ENCODE results near the gene PEX14. TPM values are rescaled to one million over a fixed set of nuclear protein-coding genes. Genes with fewer than 3 reads are reported as not detected.

Gene PEX14
- total RNA-seq, 4 donors from 2014 or later: 2.0 to 21.9 (median 5.3) TPM

DNA sequence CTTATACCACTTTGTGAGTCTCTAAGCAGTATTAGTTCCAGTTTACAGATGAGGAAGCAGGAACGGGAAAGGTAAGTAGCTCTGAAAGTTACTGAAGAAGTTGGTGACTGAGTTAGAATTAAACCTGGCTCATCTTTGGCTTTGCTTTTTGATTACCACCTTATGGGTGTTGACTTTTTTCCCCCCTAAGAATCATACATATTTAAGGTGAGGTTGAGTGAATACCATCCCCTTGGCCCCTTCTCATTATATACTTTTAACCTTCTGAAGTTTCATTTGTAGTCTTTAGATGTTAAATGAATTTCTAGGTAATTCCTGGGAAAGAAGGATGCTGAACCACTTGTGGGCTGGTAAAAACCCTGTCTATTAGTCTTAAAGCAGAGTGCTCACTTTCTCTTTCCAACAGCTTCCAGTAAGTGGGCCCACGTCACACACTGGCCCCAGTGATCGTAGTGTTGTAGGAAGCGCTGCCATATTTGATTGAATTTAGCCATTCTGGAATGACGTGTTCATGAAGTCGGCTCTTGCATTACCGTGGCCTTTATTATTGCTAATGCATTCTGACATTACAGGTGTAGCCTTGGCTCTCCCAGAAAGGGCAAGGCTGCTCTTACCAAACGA, 46.9 kb downstream of the PEX14 start:
- DNase-seq: no peak
- intact Hi-C loops (cut with DNase I; ENCODE audit: low total_unique reads): no loop called here
- Histone ChIP-seq H3K27ac (no peak overlapping the region), H3K27me3 (no peaks in the 10 kb centered on the region), H3K4me1 (no peaks in the 10 kb centered on the region), H3K36me3 (no peaks in the 10 kb centered on the region), H3K9me3 (no peaks in the 10 kb centered on the region), H3K4me3 (no peak overlapping the region)
- TF ChIP-seq CTCF (IDR thresholded peaks at IDR 0.05): no peak
- TF ChIP-seq POLR2A (IDR thresholded peaks at IDR 0.05): no peak

DNA sequence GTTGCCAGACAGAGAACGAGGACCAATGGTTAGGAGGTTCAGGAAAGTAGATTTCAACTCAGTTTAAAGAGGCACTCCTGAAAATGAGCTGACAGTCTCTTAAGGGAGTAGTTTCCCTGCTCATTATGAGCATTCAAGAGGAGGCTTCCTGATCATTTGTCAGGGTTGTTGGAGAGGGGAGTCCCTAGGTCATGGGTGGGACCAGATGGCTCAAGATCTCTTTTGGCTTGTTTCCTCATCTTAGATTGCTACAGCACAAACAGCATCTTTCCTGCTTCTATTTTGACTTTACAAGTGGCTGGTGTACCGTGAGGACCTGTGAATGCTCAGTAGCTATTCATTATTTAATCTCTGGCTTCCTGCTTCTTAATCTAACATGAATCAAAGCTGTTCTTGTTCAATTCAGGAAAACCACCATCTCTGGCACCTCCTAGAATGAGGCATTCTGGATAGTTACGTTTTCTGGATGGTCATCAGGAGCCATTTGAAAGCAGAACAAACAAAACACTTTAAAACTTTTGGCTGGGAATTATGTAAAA, 47.6 kb downstream of the PEX14 start:
- Histone ChIP-seq H3K27me3 (no peaks in the 10 kb centered on the region), H3K4me1 (no peaks in the 10 kb centered on the region), H3K9me3 (no peaks in the 10 kb centered on the region), H3K27ac (no peak overlapping the region), H3K4me3 (no peak overlapping the region), H3K36me3 (no peaks in the 10 kb centered on the region)
- no peak for TF ChIP-seq POLR2A (IDR thresholded peaks at IDR 0.05)
- no peak for TF ChIP-seq CTCF (IDR thresholded peaks at IDR 0.05)
- DNase-seq: no peak
- intact Hi-C loops (cut with DNase I; ENCODE audit: low total_unique reads): no loop called here

DNA sequence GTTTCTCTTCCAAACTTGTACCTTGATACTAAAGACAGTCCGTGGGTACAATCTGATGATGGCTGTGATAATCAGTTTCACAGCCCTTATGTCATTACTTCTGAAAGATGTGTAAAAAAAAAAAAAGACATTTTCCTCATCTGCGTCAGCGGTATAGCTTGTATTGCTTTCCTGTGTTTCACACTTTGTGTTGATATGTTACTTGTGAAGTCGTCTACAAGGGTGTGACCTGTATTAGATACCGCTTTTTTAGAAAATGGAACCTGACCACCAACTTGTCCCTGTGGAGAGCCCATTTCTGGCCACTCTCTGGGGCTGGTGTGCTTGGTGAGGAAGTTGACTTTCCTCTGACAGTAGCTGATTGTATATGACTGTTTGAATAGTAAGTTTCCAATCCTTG, 50.5 kb downstream of the PEX14 start:
- Histone ChIP-seq H3K9me3 (no peaks in the 10 kb centered on the region), H3K4me3 (no peak overlapping the region), H3K4me1 (no peaks in the 10 kb centered on the region), H3K27me3 (no peaks in the 10 kb centered on the region), H3K27ac (no peak overlapping the region), H3K36me3 (no peaks in the 10 kb centered on the region)
- DNase-seq: no peak
- no peak for TF ChIP-seq CTCF (IDR thresholded peaks at IDR 0.05)
- no peak for TF ChIP-seq POLR2A (IDR thresholded peaks at IDR 0.05)
- intact Hi-C loops (cut with DNase I; ENCODE audit: low total_unique reads): no loop called here

DNA sequence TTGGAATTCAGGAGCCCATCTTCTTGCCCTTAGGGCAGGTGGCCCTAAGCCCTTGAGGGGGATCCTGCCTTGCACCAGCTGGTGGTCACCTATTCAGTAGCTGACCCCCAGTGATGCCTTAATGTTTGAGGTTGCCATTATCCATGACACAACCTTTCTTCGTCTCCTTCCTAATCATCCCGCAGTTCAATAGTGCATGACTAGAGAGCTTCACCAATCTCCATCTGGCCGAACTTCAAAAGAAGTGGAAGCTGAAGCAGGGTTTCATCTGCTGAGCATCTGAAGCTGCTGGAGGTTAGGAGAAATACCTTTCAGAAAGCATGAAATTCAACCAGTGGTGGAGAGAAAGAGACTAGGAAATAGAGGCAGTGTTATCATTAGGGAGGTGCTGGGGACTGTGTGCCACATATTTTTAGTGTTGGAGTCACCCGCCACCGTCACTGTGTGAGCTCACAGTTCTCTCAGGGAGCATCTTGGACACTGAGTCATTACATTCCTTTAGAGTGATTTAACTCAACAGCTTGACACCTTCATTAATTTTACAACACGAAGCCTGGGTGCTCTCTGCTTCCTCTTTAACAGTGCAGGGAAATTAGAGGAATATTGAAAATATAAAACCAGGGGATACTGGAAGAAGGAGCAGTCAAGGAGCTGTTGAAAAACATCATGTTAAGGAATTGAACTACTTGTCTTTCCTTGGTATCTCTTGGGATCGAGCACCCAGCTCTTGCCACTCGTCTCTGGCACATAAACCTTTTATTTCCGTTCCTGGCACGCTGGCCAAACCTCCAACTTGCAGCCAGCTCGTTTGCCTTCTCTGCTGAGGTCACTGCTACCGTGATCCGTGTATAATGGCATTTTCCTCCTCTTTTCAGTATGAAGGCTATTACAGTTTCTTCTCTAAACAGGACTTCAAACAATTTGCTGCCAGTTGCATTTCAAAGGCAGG, 53.6 kb downstream of the PEX14 start:
- no peaks in the 10 kb centered on the region for H3K4me1 ChIP-seq
- DNase-seq: peak in 1 of 2 donors; percentile 60
- H3K27me3 ChIP-seq: no peaks in the 10 kb centered on the region
- no peak for TF ChIP-seq POLR2A (IDR thresholded peaks at IDR 0.05)
- TF ChIP-seq CTCF (IDR thresholded peaks at IDR 0.05): no peak
- no peaks in the 10 kb centered on the region for H3K36me3 ChIP-seq
- no peaks in the 10 kb centered on the region for H3K9me3 ChIP-seq
- intact Hi-C loops (cut with DNase I; ENCODE audit: low total_unique reads): no loop called here
- peak overlapping the region; percentile 43 to 66 for H3K27ac ChIP-seq
- no peak overlapping the region for H3K4me3 ChIP-seq

DNA sequence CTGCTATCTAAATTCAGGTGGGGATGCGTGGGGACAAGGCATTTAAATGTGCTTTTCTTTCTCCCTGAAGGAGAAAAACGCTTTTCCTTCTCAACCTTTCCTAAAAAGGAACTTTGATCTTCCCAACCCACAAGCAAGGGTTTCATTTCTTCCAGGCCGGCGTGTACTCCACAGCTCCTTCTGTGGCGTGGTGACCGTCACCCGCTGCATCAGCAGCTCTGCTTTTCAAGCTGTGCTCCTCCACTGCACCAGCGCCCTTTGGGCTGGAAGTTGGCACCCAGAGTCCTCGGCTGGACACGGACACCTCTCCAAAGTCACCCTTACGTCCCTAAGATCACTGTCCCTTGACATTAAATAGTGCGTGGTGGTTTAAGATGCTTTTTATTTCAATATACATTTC, 54.3 kb downstream of the PEX14 start:
- no peak for DNase-seq
- Histone ChIP-seq H3K27ac (peak overlapping the region; percentile 31 to 66), H3K4me3 (no peak overlapping the region), H3K36me3 (no peaks in the 10 kb centered on the region), H3K27me3 (no peaks in the 10 kb centered on the region), H3K9me3 (no peaks in the 10 kb centered on the region), H3K4me1 (no peaks in the 10 kb centered on the region)
- intact Hi-C loops (cut with DNase I; ENCODE audit: low total_unique reads): no loop called here
- no peak for TF ChIP-seq POLR2A (IDR thresholded peaks at IDR 0.05)
- no peak for TF ChIP-seq CTCF (IDR thresholded peaks at IDR 0.05)

All from uterus (tissue), 4 donors.